Mucosa of descending colon (tissue), 3 donors: ENCODE measurements around the gene PPP2R5B. TPM values are rescaled to one million over a fixed set of nuclear protein-coding genes. Genes with fewer than 3 reads are reported as not detected.
A peak's percentile ranks its signal among the peaks of the same experiment; 100 is the strongest.

ENCODE experiments used
- ATAC-seq: fragments of 200-7000 bp; cut with Tn5 transposase; one replicate; pipeline ENCODE4 v1.9.1; 2020; ENCODE audit warnings: mild to moderate bottlenecking, moderate library complexity
- DNase-seq, 3 donors: peaks; one replicate each; pipeline ENCODE4 v3.0.0-alpha.2; 2020
- H3K36me3 ChIP-seq: fragments of 200-600 bp; one replicate; pipeline ENCODE4 v1.8.0; 2021; ENCODE audit warnings: low read depth, mild to moderate bottlenecking
- H3K4me1 ChIP-seq: fragments of 200-600 bp; one replicate; pipeline ENCODE4 v1.8.0; 2021; ENCODE audit warnings: low read depth, mild to moderate bottlenecking
- H3K4me3 ChIP-seq: fragments of 200-600 bp; one replicate; pipeline ENCODE4 v1.8.0; 2021; ENCODE audit warnings: mild to moderate bottlenecking
- H3K9me3 ChIP-seq: fragments of 200-600 bp; one replicate; pipeline ENCODE4 v1.8.0; 2021; ENCODE audit warnings: mild to moderate bottlenecking
- CTCF ChIP-seq: fragments of 200-600 bp; IDR thresholded peaks from one replicate; pipeline ENCODE4 v1.8.0; 2022; ENCODE audit warnings: antibody characterized with exemption, mild to moderate bottlenecking
- intact Hi-C, 2 donors: fragments of 100-400 bp; cut with DNase I in 1 of 2; cut with micrococcal nuclease in 1 of 2; formaldehyde crosslinking; loops; one replicate each; pipeline versions ENCODE4 v1.11.0 to v1.11.1; 2022; cut with DNase I, micrococcal nuclease
- total RNA-seq, 3 donors: library from RNA; stranded (reverse); fragmentation: NEBNext Ultra II Directional in 2 of 3; extraction: Animal tissue kit (Norgen Biotek cat#: 25700) in 2 of 3; gene quantifications; one replicate each; pipeline versions ENCODE4 v1.2.1 to v1.2.4, GENCODE V29; 2021 to 2023
- donor health status: DM: no; HTN: no; CAD: no; lungs with moderate emphysema.
- donor health status: DM: no; HTN: no; CAD: no.
- donor health status: DM: no; HTN: yes; CAD: no.

PPP2R5B gene
- total RNA-seq, 3 donors from 2014 or later: 23.0 to 39.7 (median 23.2) TPM

- no peak for TF ChIP-seq CTCF
- peaks cover 47% of the 10 kb centered on the region for H3K4me1 ChIP-seq
- peak in 2 of 3 donors; percentile 45 to 83 for DNase-seq
- H3K4me3 ChIP-seq: peak overlapping the region; percentile 58
- no peaks in the 10 kb centered on the region for H3K36me3 ChIP-seq
- peak; percentile 6 for ATAC-seq
- no peaks in the 10 kb centered on the region for H3K9me3 ChIP-seq
- intact Hi-C loops: no loop called here
Observed at GRCh38 chr11:64877390-64878222, 46.9 kb upstream of the PPP2R5B start.

GRCh38 chr11:64878223-64878493, 46.3 kb upstream of the PPP2R5B start:
- intact Hi-C loops: no loop called here
- DNase-seq (no peak), ATAC-seq (peak; percentile 26)
- no peak for TF ChIP-seq CTCF
- peaks cover 43% of the 10 kb centered on the region for H3K4me1 ChIP-seq
- no peaks in the 10 kb centered on the region for H3K36me3 ChIP-seq
- H3K4me3 ChIP-seq: peak overlapping the region; percentile 58
- H3K9me3 ChIP-seq: no peaks in the 10 kb centered on the region

GRCh38 chr11:64878494-64879243, 45.8 kb upstream of the PPP2R5B start, which contains the start of gene EHD1:
Gene EHD1 (minus strand): TSS chr11:64878621. CDS start chr11:64878464, 157 bp downstream.
- peak; percentile 49 for TF ChIP-seq CTCF
- Histone ChIP-seq H3K9me3 (no peaks in the 10 kb centered on the region), H3K4me3 (peak within 1 kb of the TSS; percentile 58), H3K36me3 (no peaks in the 10 kb centered on the region), H3K4me1 (peaks cover 39% of the 10 kb centered on the region)
- ATAC-seq (peak; percentile 88), DNase-seq (peak; percentile 99 to 100 (median 99))
- intact Hi-C loops: no loop called here

GRCh38 chr11:64879244-64879900, 45.1 kb upstream of the PPP2R5B start:
- Histone ChIP-seq H3K4me3 (peak overlapping the region; percentile 50), H3K4me1 (peaks cover 39% of the 10 kb centered on the region), H3K36me3 (no peaks in the 10 kb centered on the region), H3K9me3 (no peaks in the 10 kb centered on the region)
- peak; percentile 11 for ATAC-seq
- intact Hi-C loops: no loop called here
- TF ChIP-seq CTCF: no peak
- peak in 1 of 3 donors; percentile 35 for DNase-seq

- intact Hi-C loops: no loop called here
- no peaks in the 10 kb centered on the region for H3K36me3 ChIP-seq
- H3K4me1 ChIP-seq: peaks cover 32% of the 10 kb centered on the region
- no peak overlapping the region for H3K4me3 ChIP-seq
- peak in 1 of 3 donors; percentile 47 for DNase-seq
- TF ChIP-seq CTCF: no peak
- no peak for ATAC-seq
- no peaks in the 10 kb centered on the region for H3K9me3 ChIP-seq
Observed at GRCh38 chr11:64880240-64881001, 44.1 kb upstream of the PPP2R5B start.
